ENCODE data around the gene ZFYVE28. TPM values are rescaled to one million over a fixed set of nuclear protein-coding genes. Genes with fewer than 3 reads are reported as not detected.

The ZFYVE28 gene
- total RNA-seq, 2 donors from 2014 or later = 5.7 to 16.8 TPM

- TF ChIP-seq POLR2A (IDR thresholded peaks at IDR 0.05) = no peak
- TF ChIP-seq, protein P1, sequence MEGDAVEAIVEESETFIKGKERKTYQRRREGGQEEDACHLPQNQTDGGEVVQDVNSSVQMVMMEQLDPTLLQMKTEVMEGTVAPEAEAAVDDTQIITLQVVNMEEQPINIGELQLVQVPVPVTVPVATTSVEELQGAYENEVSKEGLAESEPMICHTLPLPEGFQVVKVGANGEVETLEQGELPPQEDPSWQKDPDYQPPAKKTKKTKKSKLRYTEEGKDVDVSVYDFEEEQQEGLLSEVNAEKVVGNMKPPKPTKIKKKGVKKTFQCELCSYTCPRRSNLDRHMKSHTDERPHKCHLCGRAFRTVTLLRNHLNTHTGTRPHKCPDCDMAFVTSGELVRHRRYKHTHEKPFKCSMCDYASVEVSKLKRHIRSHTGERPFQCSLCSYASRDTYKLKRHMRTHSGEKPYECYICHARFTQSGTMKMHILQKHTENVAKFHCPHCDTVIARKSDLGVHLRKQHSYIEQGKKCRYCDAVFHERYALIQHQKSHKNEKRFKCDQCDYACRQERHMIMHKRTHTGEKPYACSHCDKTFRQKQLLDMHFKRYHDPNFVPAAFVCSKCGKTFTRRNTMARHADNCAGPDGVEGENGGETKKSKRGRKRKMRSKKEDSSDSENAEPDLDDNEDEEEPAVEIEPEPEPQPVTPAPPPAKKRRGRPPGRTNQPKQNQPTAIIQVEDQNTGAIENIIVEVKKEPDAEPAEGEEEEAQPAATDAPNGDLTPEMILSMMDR (IDR thresholded peaks at IDR 0.05) = no peak
- ATAC-seq = no peak
- no peaks in the 10 kb centered on the region for H3K36me3 ChIP-seq (replicated peaks in 1 of 2; ENCODE audit: insufficient read depth in 1 of 2, low read depth in 2 of 2)
- no peak overlapping the region for H3K4me3 ChIP-seq
- H3K27ac ChIP-seq = no peak overlapping the region
- no peak for DNase-seq
- H3K9me3 ChIP-seq = no peaks in the 10 kb centered on the region
- H3K27me3 ChIP-seq = no peaks in the 10 kb centered on the region
- intact Hi-C loops (cut with DNase I) = no loop called here
- H3K4me1 ChIP-seq = no peaks in the 10 kb centered on the region
- 73 to 89% methylated on average over 11 to 18 of the region's 27 CpGs for WGBS, 2 donors
Measured at GRCh38 chr4:2334826-2335728, 83.4 kb downstream of the ZFYVE28 start.

DNA sequence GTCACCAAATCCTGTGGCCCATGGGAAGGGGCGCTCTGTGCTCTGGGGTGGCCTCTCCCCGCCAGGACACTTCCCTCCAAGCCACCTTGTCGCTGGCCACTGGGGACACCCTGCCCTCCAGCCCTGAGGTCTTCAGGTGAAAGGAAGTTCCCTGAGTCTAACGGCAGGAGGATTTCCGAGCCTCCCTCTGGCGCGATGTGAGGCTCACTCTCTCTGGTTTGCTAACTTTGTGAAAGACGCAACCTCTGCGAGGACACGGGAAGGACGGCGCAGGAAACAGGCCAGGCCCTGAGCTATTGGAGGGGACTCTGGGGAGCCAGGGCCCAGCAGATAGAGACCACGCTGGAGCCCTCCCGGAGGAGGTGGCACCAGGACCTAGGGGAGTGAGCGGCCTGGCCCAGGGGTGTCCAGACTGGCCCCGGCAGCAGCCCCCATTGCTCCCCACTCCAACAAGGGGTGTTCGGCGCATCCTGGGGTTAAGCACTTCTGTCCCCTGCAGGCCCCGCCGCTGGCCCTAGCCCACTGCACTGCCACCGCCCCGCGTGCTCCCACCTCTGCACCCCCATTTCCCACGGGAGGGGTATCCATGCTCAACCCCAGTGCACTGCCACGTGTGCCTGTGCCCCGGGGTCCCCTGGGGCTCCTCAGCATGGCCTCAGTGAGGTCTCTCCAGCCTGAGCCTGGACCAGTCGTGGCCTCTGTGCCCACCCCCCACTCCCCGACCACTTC lies 84.4 kb downstream of the ZFYVE28 start:
- ATAC-seq (no peak), DNase-seq (no peak)
- intact Hi-C loops (cut with DNase I) = no loop called here
- Histone ChIP-seq H3K4me3 (no peak overlapping the region), H3K27me3 (no peaks in the 10 kb centered on the region), H3K4me1 (no peaks in the 10 kb centered on the region), H3K9me3 (no peaks in the 10 kb centered on the region), H3K36me3 (replicated peaks in 1 of 2; ENCODE audit: insufficient read depth in 1 of 2, low read depth in 2 of 2) (no peaks in the 10 kb centered on the region), H3K27ac (no peak overlapping the region)
- no peak for TF ChIP-seq POLR2A (IDR thresholded peaks at IDR 0.05)
- TF ChIP-seq, protein P1 (IDR thresholded peaks at IDR 0.05) = no peak
- WGBS, 2 donors = 90 to 100% methylated on average over 7 to 28 of the region's 28 CpGs

GRCh38 chr4:2333356-2333841 lies 85.0 kb downstream of the ZFYVE28 start:
- Histone ChIP-seq H3K4me3 (no peak overlapping the region), H3K27me3 (no peaks in the 10 kb centered on the region), H3K9me3 (no peaks in the 10 kb centered on the region), H3K36me3 (replicated peaks in 1 of 2; ENCODE audit: insufficient read depth in 1 of 2, low read depth in 2 of 2) (no peaks in the 10 kb centered on the region), H3K4me1 (no peaks in the 10 kb centered on the region), H3K27ac (no peak overlapping the region)
- 78 to 100% methylated on average over 4 to 15 of the region's 18 CpGs for WGBS, 2 donors
- TF ChIP-seq, protein P1 (IDR thresholded peaks at IDR 0.05) = no peak
- no peak for TF ChIP-seq POLR2A (IDR thresholded peaks at IDR 0.05)
- DNase-seq (no peak), ATAC-seq (no peak)
- intact Hi-C loops (cut with DNase I) = no loop called here

DNA sequence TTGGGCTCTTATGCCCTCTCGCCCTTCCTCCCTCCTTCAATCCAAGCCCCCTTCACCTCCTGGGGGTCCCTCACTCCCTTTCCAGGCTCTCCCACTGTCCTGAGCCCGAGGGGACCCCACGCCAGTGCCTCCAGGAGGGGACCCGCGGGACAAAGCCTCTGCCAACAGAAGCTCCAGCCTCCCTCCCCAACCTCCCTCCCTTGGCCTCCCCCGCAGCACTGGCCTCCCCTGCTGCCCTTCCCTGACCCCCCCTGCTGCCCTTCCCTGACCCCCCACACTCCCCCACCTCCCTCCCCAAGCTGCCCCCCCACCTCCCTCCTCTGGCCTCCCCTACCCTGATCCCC lies 85.5 kb downstream of the ZFYVE28 start:
- Histone ChIP-seq H3K9me3 (no peaks in the 10 kb centered on the region), H3K4me1 (no peaks in the 10 kb centered on the region), H3K27ac (no peak overlapping the region), H3K4me3 (no peak overlapping the region), H3K36me3 (replicated peaks in 1 of 2; ENCODE audit: insufficient read depth in 1 of 2, low read depth in 2 of 2) (no peaks in the 10 kb centered on the region), H3K27me3 (no peaks in the 10 kb centered on the region)
- TF ChIP-seq, protein P1 (IDR thresholded peaks at IDR 0.05) = no peak
- TF ChIP-seq POLR2A (IDR thresholded peaks at IDR 0.05) = no peak
- WGBS, 2 donors = 90 to 98% methylated on average over 5 to 6 of the region's 6 CpGs
- ATAC-seq (no peak), DNase-seq (no peak)
- intact Hi-C loops (cut with DNase I) = no loop called here

All from body of pancreas (tissue), 4 donors.